Adrenal gland (tissue), 5 donors: ENCODE measurements around the gene MS4A10.

Experiments
- CTCF ChIP-seq, 6 experiments: fragments of 450-650 bp in 4 of 6; fragments of 200-600 bp in 2 of 6; sonication (generic) in 1 of 6; IDR thresholded peaks; 1 replicate in 5 of 6; 2 replicates in 1 of 6; pipeline versions ENCODE4 v1.5.1 to v1.8.0; 2016 to 2021; ENCODE audit warnings: antibody characterized with exemption in 6 of 6, mild to moderate bottlenecking in 2 of 6, moderate library complexity in 1 of 6
- POLR2A ChIP-seq, 2 donors: fragments of 450-650 bp; IDR thresholded peaks; one replicate each; pipeline ENCODE4 v1.6.1; 2017; ENCODE audit warnings: antibody characterized with exemption in 2 of 2, mild to moderate bottlenecking in 2 of 2, moderate library complexity in 1 of 2
- donor health status: DM: no; HTN: no; CAD: no.

GRCh38 chr11:60834742-60835533, 49.8 kb downstream of the MS4A10 start:
- TF ChIP-seq CTCF (IDR thresholded peaks at IDR 0.05): no peak
- TF ChIP-seq POLR2A (IDR thresholded peaks at IDR 0.05): no peak
